ENCODE results near the gene CLDND2.

Gene CLDND2

GRCh38 chr19:51366389-51367254, 2.2 kb downstream of the CLDND2 start:
- H3K9me3 ChIP-seq (ENCODE audit: control insufficient read depth, insufficient read depth, low read depth, low read length) = no peaks in the 10 kb centered on the region
- peaks cover 32% of the 10 kb centered on the region for H3K4me1 ChIP-seq (ENCODE audit: control insufficient read depth, insufficient read depth, low read length)
- H3K9ac ChIP-seq (ENCODE audit: low read length) = peak overlapping the region; percentile 84
- no peaks in the 10 kb centered on the region for H3K36me3 ChIP-seq (ENCODE audit: control insufficient read depth, insufficient read depth, low read length)
- no peaks in the 10 kb centered on the region for H3K27me3 ChIP-seq (ENCODE audit: control insufficient read depth, insufficient read depth, low read length)
- peak overlapping the region; percentile 59; the same call in 1 of the 2 replicates for H3K27ac ChIP-seq (ENCODE audit: low read depth, low read length)
- H3K4me3 ChIP-seq (ENCODE audit: low read depth, low read length) = peak overlapping the region; percentile 81

GRCh38 chr19:51365965-51366388, 2.8 kb downstream of the CLDND2 start, which contains the start of gene ETFB:
Gene ETFB, minus strand, starts transcription at chr19:51366388. Its CDS starts 62 bp downstream, at chr19:51366326.
- Histone ChIP-seq H3K27ac (ENCODE audit: low read depth, low read length) (peak within 1 kb of the TSS; percentile 59; the same call in 1 of the 2 replicates), H3K9me3 (ENCODE audit: control insufficient read depth, insufficient read depth, low read depth, low read length) (no peaks in the 10 kb centered on the region), H3K27me3 (ENCODE audit: control insufficient read depth, insufficient read depth, low read length) (no peaks in the 10 kb centered on the region), H3K36me3 (ENCODE audit: control insufficient read depth, insufficient read depth, low read length) (no peaks in the 10 kb centered on the region), H3K9ac (ENCODE audit: low read length) (peak within 1 kb of the TSS; percentile 84), H3K4me1 (ENCODE audit: control insufficient read depth, insufficient read depth, low read length) (peaks cover 32% of the 10 kb centered on the region), H3K4me3 (ENCODE audit: low read depth, low read length) (peak within 1 kb of the TSS; percentile 81)

- Histone ChIP-seq H3K27ac (ENCODE audit: low read depth, low read length) (no peak overlapping the region), H3K27me3 (ENCODE audit: control insufficient read depth, insufficient read depth, low read length) (no peaks in the 10 kb centered on the region), H3K4me1 (ENCODE audit: control insufficient read depth, insufficient read depth, low read length) (peaks cover 32% of the 10 kb centered on the region), H3K9ac (ENCODE audit: low read length) (peak overlapping the region; percentile 80), H3K4me3 (ENCODE audit: low read depth, low read length) (peak overlapping the region; percentile 64), H3K36me3 (ENCODE audit: control insufficient read depth, insufficient read depth, low read length) (no peaks in the 10 kb centered on the region), H3K9me3 (ENCODE audit: control insufficient read depth, insufficient read depth, low read depth, low read length) (no peaks in the 10 kb centered on the region)
Observed at GRCh38 chr19:51365211-51365964, 3.4 kb downstream of the CLDND2 start.

- no peaks in the 10 kb centered on the region for H3K36me3 ChIP-seq (ENCODE audit: control insufficient read depth, insufficient read depth, low read length)
- H3K9ac ChIP-seq (ENCODE audit: low read length) = no peak overlapping the region
- no peaks in the 10 kb centered on the region for H3K9me3 ChIP-seq (ENCODE audit: control insufficient read depth, insufficient read depth, low read depth, low read length)
- H3K4me3 ChIP-seq (ENCODE audit: low read depth, low read length) = no peak overlapping the region
- H3K4me1 ChIP-seq (ENCODE audit: control insufficient read depth, insufficient read depth, low read length) = peaks cover 32% of the 10 kb centered on the region
- H3K27ac ChIP-seq (ENCODE audit: low read depth, low read length) = no peak overlapping the region
- H3K27me3 ChIP-seq (ENCODE audit: control insufficient read depth, insufficient read depth, low read length) = no peaks in the 10 kb centered on the region
Observed at GRCh38 chr19:51364200-51365106, 4.3 kb downstream of the CLDND2 start.

- Histone ChIP-seq H3K36me3 (ENCODE audit: control insufficient read depth, insufficient read depth, low read length) (no peaks in the 10 kb centered on the region), H3K4me1 (ENCODE audit: control insufficient read depth, insufficient read depth, low read length) (peaks cover 25% of the 10 kb centered on the region), H3K4me3 (ENCODE audit: low read depth, low read length) (no peak overlapping the region), H3K9me3 (ENCODE audit: control insufficient read depth, insufficient read depth, low read depth, low read length) (no peaks in the 10 kb centered on the region), H3K27ac (ENCODE audit: low read depth, low read length) (no peak overlapping the region), H3K9ac (ENCODE audit: low read length) (no peak overlapping the region), H3K27me3 (ENCODE audit: control insufficient read depth, insufficient read depth, low read length) (no peaks in the 10 kb centered on the region)
Observed at GRCh38 chr19:51361239-51361638, 7.6 kb downstream of the CLDND2 start.

- no peaks in the 10 kb centered on the region for H3K27me3 ChIP-seq (ENCODE audit: control insufficient read depth, insufficient read depth, low read length)
- H3K9me3 ChIP-seq (ENCODE audit: control insufficient read depth, insufficient read depth, low read depth, low read length) = no peaks in the 10 kb centered on the region
- no peak overlapping the region for H3K9ac ChIP-seq (ENCODE audit: low read length)
- no peak overlapping the region for H3K4me3 ChIP-seq (ENCODE audit: low read depth, low read length)
- H3K36me3 ChIP-seq (ENCODE audit: control insufficient read depth, insufficient read depth, low read length) = no peaks in the 10 kb centered on the region
- peaks cover 20% of the 10 kb centered on the region for H3K4me1 ChIP-seq (ENCODE audit: control insufficient read depth, insufficient read depth, low read length)
- no peak overlapping the region for H3K27ac ChIP-seq (ENCODE audit: low read depth, low read length)
Observed at GRCh38 chr19:51359294-51359693, 9.5 kb downstream of the CLDND2 start.

GRCh38 chr19:51357952-51358351, 10.9 kb downstream of the CLDND2 start:
- Histone ChIP-seq H3K27ac (ENCODE audit: low read depth, low read length) (no peak overlapping the region), H3K36me3 (ENCODE audit: control insufficient read depth, insufficient read depth, low read length) (no peaks in the 10 kb centered on the region), H3K9me3 (ENCODE audit: control insufficient read depth, insufficient read depth, low read depth, low read length) (no peaks in the 10 kb centered on the region), H3K4me1 (ENCODE audit: control insufficient read depth, insufficient read depth, low read length) (peaks cover 16% of the 10 kb centered on the region), H3K9ac (ENCODE audit: low read length) (no peak overlapping the region), H3K4me3 (ENCODE audit: low read depth, low read length) (no peak overlapping the region), H3K27me3 (ENCODE audit: control insufficient read depth, insufficient read depth, low read length) (no peaks in the 10 kb centered on the region)

GRCh38 chr19:51356159-51356801, 12.5 kb downstream of the CLDND2 start:
- Histone ChIP-seq H3K27me3 (ENCODE audit: control insufficient read depth, insufficient read depth, low read length) (no peaks in the 10 kb centered on the region), H3K36me3 (ENCODE audit: control insufficient read depth, insufficient read depth, low read length) (peaks cover 5% of the 10 kb centered on the region; the same call in 1 of the 2 replicates), H3K4me3 (ENCODE audit: low read depth, low read length) (no peak overlapping the region), H3K9ac (ENCODE audit: low read length) (no peak overlapping the region), H3K27ac (ENCODE audit: low read depth, low read length) (no peak overlapping the region), H3K4me1 (ENCODE audit: control insufficient read depth, insufficient read depth, low read length) (peaks cover 11% of the 10 kb centered on the region), H3K9me3 (ENCODE audit: control insufficient read depth, insufficient read depth, low read depth, low read length) (no peaks in the 10 kb centered on the region)

- no peaks in the 10 kb centered on the region for H3K9me3 ChIP-seq (ENCODE audit: control insufficient read depth, insufficient read depth, low read depth, low read length)
- peak overlapping the region; percentile 25 for H3K9ac ChIP-seq (ENCODE audit: low read length)
- H3K27me3 ChIP-seq (ENCODE audit: control insufficient read depth, insufficient read depth, low read length) = no peaks in the 10 kb centered on the region
- peaks cover 12% of the 10 kb centered on the region for H3K36me3 ChIP-seq (ENCODE audit: control insufficient read depth, insufficient read depth, low read length)
- peaks cover 11% of the 10 kb centered on the region for H3K4me1 ChIP-seq (ENCODE audit: control insufficient read depth, insufficient read depth, low read length)
- no peak overlapping the region for H3K27ac ChIP-seq (ENCODE audit: low read depth, low read length)
- no peak overlapping the region for H3K4me3 ChIP-seq (ENCODE audit: low read depth, low read length)
Observed at GRCh38 chr19:51354742-51355148, 14.1 kb downstream of the CLDND2 start.

- Histone ChIP-seq H3K36me3 (ENCODE audit: control insufficient read depth, insufficient read depth, low read length) (peaks cover 12% of the 10 kb centered on the region), H3K9me3 (ENCODE audit: control insufficient read depth, insufficient read depth, low read depth, low read length) (no peaks in the 10 kb centered on the region), H3K4me1 (ENCODE audit: control insufficient read depth, insufficient read depth, low read length) (peaks cover 11% of the 10 kb centered on the region), H3K27ac (ENCODE audit: low read depth, low read length) (no peak overlapping the region), H3K9ac (ENCODE audit: low read length) (peak overlapping the region; percentile 25), H3K27me3 (ENCODE audit: control insufficient read depth, insufficient read depth, low read length) (no peaks in the 10 kb centered on the region), H3K4me3 (ENCODE audit: low read depth, low read length) (peak overlapping the region; percentile 11; the same call in 1 of the 2 replicates)
Observed at GRCh38 chr19:51354103-51354741, 14.6 kb downstream of the CLDND2 start.
